DMS53 treated with DMSO at 0.1 percent for 48 hours (cell line): ENCODE data around the gene TRABD2B.

ENCODE experiments used
- DNase-seq: peaks from one replicate; lab custom pipeline; 2025; ENCODE audit not compliant: unreplicated experiment; lab: John Stamatoyannopoulos, UW

Gene TRABD2B

GRCh38 chr1:47837866-47838561 is 159.2 kb downstream of the TRABD2B start:
- DNase-seq: peak; percentile 40

- DNase-seq: no peak
Measured at GRCh38 chr1:47837056-47837830, 159.9 kb downstream of the TRABD2B start.

GRCh38 chr1:47835409-47835808 is 161.8 kb downstream of the TRABD2B start:
- DNase-seq: no peak

GRCh38 chr1:47834326-47834725 is 162.9 kb downstream of the TRABD2B start:
- no peak for DNase-seq

- DNase-seq: no peak
Measured at GRCh38 chr1:47830641-47831333, 166.4 kb downstream of the TRABD2B start.

- DNase-seq: no peak
Measured at GRCh38 chr1:47830021-47830420, 167.2 kb downstream of the TRABD2B start.

- DNase-seq: no peak
Measured at GRCh38 chr1:47828978-47829377, 168.2 kb downstream of the TRABD2B start.

GRCh38 chr1:47827109-47827508 is 170.1 kb downstream of the TRABD2B start:
- no peak for DNase-seq

GRCh38 chr1:47824716-47825115 is 172.5 kb downstream of the TRABD2B start:
- DNase-seq: no peak

GRCh38 chr1:47824297-47824696 is 172.9 kb downstream of the TRABD2B start:
- DNase-seq: no peak

GRCh38 chr1:47823040-47823808 is 174.0 kb downstream of the TRABD2B start:
- DNase-seq: no peak

GRCh38 chr1:47821760-47822159 is 175.4 kb downstream of the TRABD2B start:
- DNase-seq: no peak

- no peak for DNase-seq
Measured at GRCh38 chr1:47819574-47819888, 177.7 kb downstream of the TRABD2B start.

- DNase-seq: no peak
Measured at GRCh38 chr1:47818682-47819573, 178.3 kb downstream of the TRABD2B start.

GRCh38 chr1:47817861-47818260 is 179.3 kb downstream of the TRABD2B start:
- DNase-seq: no peak

GRCh38 chr1:47816325-47817071 is 180.7 kb downstream of the TRABD2B start:
- DNase-seq: no peak

GRCh38 chr1:47814612-47815395 is 182.4 kb downstream of the TRABD2B start:
- no peak for DNase-seq

- no peak for DNase-seq
Measured at GRCh38 chr1:47813970-47814369, 183.2 kb downstream of the TRABD2B start.
